BJ (cell line): Measurements from ENCODE around the gene XRCC5. TPM values are rescaled to one million over a fixed set of nuclear protein-coding genes. Genes with fewer than 3 reads are reported as not detected.

Source experiments
- CTCF ChIA-PET: fragments of 350-600 bp; formaldehyde crosslinking; extraction: SDS; loops from one replicate; lab custom pipeline; 2021; ENCODE audit warnings: antibody characterized with exemption, inconsistent platforms; lab: Yijun Ruan, JAX
- POLR2A ChIA-PET: fragments of 300-600 bp; sonication (Branson Sonifier 250); formaldehyde crosslinking; extraction: SDS; loops from one replicate; lab custom pipeline; 2021; ENCODE audit warnings: antibody characterized with exemption; lab: Charles Lee
- DNase-seq: peaks from one replicate; pipeline ENCODE4 v3.0.0-alpha.2; 2011; ENCODE audit warnings: low read depth
- H3K27me3 ChIP-seq: 2 replicates; pipeline ENCODE4 v1.6.0; 2011; ENCODE audit warnings: low read length; ENCODE audit not compliant: control insufficient read depth, insufficient read depth
- H3K36me3 ChIP-seq: 2 replicates; pipeline ENCODE4 v1.5.1; 2011; ENCODE audit warnings: low read length; ENCODE audit not compliant: control insufficient read depth, insufficient read depth
- H3K4me3 ChIP-seq: 2 replicates; pipeline ENCODE4 v1.5.1; 2011; ENCODE audit warnings: low read depth, mild to moderate bottlenecking, control low read depth, low read length
- CTCF ChIP-seq: IDR thresholded peaks from 2 replicates; pipeline ENCODE4 v1.5.1; 2011; ENCODE audit warnings: low read depth, mild to moderate bottlenecking, control low read depth, inconsistent platforms, low read length, moderate library complexity; ENCODE audit not compliant: insufficient read depth
- polyA plus RNA-seq: library from polyadenylated mRNA; depleted of rRNA; stranded (reverse); fragments of >200 nt; gene quantifications from 2 replicates; pipeline ENCODE4 v1.2.3, GENCODE V29; 2011

Gene XRCC5
- polyA plus RNA-seq, 1 experiment, result 252 TPM

DNA sequence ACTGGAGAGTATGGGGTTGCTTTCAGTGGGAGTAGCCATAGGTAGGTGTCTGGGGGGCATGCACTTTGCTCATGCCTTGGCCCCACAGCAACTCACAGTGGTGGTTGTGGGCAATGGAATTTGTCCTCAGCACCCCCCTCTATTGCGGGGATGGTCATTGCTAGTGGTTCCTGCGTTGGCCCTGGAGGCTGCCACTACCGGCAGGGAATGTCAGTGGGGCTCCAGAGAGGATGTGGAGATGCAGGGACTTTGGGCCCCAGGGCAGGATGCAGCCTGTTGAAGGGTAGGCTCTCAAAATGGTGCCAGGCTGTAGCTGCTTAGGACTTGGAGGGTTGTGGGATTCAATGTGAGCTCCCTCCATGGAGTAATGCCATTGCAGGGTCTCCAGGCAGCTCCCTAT lies 125.0 kb downstream of the XRCC5 start:
- no peak for DNase-seq
- POLR2A ChIA-PET, result no interaction called here
- no peak for TF ChIP-seq CTCF
- Histone ChIP-seq H3K27me3 (no peaks in the 10 kb centered on the region), H3K4me3 (no peak overlapping the region), H3K36me3 (no peaks in the 10 kb centered on the region)
- CTCF ChIA-PET, result no interaction called here

DNA sequence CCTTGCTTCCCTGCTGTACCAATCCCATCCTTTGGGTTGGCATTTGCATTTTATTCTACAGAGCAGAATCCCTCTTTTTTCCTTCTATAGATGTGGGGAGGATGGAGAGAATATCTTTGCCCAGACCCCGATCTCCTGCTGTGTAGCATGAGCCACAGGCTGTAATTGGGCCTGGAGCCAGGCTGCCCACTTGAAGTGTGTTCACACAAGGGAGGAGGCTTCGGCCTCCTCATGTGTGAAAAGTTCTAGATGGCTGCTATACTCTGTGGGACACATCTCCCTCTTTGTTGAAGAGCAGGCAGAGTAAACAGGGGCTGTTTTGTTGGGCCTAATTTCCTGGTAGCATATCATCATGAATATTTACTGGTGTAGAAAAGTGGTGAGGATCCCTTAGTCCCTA lies 126.3 kb downstream of the XRCC5 start:
- H3K27me3 ChIP-seq, result no peaks in the 10 kb centered on the region
- no peak for TF ChIP-seq CTCF
- no peaks in the 10 kb centered on the region for H3K36me3 ChIP-seq
- ChIA-PET POLR2A (no interaction called here), CTCF (no interaction called here)
- DNase-seq, result no peak
- no peak overlapping the region for H3K4me3 ChIP-seq

DNA sequence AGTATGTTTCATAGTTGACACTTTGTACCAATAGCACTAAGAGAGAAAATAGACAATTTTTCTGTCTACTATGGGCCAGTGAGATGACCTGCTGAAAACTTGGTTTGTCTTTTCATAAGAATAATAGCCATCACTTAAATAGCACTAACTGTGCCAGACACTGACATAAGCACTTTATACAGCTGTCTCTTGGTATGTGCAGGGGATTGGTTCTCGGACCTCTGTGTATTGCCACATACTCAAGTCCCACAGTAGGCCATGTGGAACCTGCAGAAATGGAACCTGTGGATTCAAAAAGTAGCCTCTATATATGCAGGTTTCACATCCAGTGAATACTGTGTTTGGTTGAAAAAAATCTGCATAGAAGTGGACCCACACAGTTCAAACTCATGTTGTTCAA lies 126.7 kb downstream of the XRCC5 start:
- Histone ChIP-seq H3K27me3 (no peaks in the 10 kb centered on the region), H3K36me3 (no peaks in the 10 kb centered on the region), H3K4me3 (no peak overlapping the region)
- POLR2A ChIA-PET, result no interaction called here
- CTCF ChIA-PET, result no interaction called here
- DNase-seq, result no peak
- no peak for TF ChIP-seq CTCF

GRCh38 chr2:216236486-216236885 lies 127.3 kb downstream of the XRCC5 start:
- no peaks in the 10 kb centered on the region for H3K36me3 ChIP-seq
- H3K4me3 ChIP-seq, result no peak overlapping the region
- ChIA-PET POLR2A (no interaction called here), CTCF (no interaction called here)
- no peak for DNase-seq
- no peaks in the 10 kb centered on the region for H3K27me3 ChIP-seq
- TF ChIP-seq CTCF, result no peak

GRCh38 chr2:216242365-216242764 lies 133.2 kb downstream of the XRCC5 start:
- no peak for DNase-seq
- Histone ChIP-seq H3K4me3 (no peak overlapping the region), H3K36me3 (no peaks in the 10 kb centered on the region), H3K27me3 (no peaks in the 10 kb centered on the region)
- TF ChIP-seq CTCF, result no peak
- ChIA-PET POLR2A (no interaction called here), CTCF (interaction anchor here (1.0 kb wide), 2 partner anchors 20 to 46 kb away, joined by 3 read pairs; no protein-coding TSS in a partner anchor)
